ENCODE data around the gene MLH3. TPM values are rescaled to one million over a fixed set of nuclear protein-coding genes. Genes with fewer than 3 reads are reported as not detected.

Gene MLH3
- polyA plus RNA-seq, 1 donor from 2014 or later = 17.3 TPM

DNA sequence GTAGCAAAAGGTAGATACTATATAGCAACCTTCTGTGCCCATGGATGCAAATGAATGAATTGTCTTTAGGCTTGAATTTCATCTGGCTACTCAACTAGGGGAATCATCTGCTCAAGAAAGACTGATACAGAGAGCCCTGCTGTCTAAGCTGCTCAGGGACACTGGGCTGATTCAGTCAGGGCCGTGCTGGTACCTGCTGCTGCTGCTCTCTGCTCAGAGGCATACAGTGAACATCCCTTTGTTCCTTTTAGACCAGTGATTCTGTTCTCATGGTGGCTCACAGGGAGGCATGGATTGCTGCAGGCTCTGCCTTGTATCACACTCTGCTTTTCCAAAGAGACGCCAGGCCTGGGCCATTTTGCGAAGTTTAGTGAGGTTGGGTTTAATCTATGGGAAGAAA lies 34.5 kb downstream of the MLH3 start:
- Histone ChIP-seq H4K20me1 (ENCODE audit: insufficient read depth) (no peaks in the 10 kb centered on the region), H3K4me2 (ENCODE audit: low read length) (no peak overlapping the region), H3K27me3 (ENCODE audit: insufficient read depth, low read depth, low read length) (no peaks in the 10 kb centered on the region), H3F3A (ENCODE audit: insufficient read depth, low read length, poor library complexity, severe bottlenecking) (no peaks in the 10 kb centered on the region), H3K4me3 (ENCODE audit: low read length) (no peak overlapping the region), H3K27ac (ENCODE audit: low read length) (no peak overlapping the region), H2AFZ (ENCODE audit: low read depth, low read length) (no peak overlapping the region), H3K9ac (ENCODE audit: low read length) (no peak overlapping the region), H3K9me2 (ENCODE audit: insufficient read depth, low read length) (no peaks in the 10 kb centered on the region), H3K79me2 (replicated peaks; ENCODE audit: insufficient read depth, low read length) (no peaks in the 10 kb centered on the region), H3K36me3 (ENCODE audit: insufficient read depth, low read length) (peaks cover 6% of the 10 kb centered on the region), H3K9me3 (ENCODE audit: low read length) (no peaks in the 10 kb centered on the region)
- TF ChIP-seq TAF1 (IDR thresholded peaks at IDR 0.05; ENCODE audit: low read depth) = no peak
- TF ChIP-seq CTCF (IDR thresholded peaks at IDR 0.05; ENCODE audit: poor library complexity, severe bottlenecking) = no peak
- TF ChIP-seq RAD21 (conservative IDR thresholded peaks at IDR 0.05) = no peak
- no peak for TF ChIP-seq POLR2AphosphoS5 (IDR thresholded peaks at IDR 0.05)
- no peak for TF ChIP-seq MXI1 (conservative IDR thresholded peaks at IDR 0.05; ENCODE audit: poor library complexity, severe bottlenecking)
- TF ChIP-seq SMC3 (conservative IDR thresholded peaks at IDR 0.05; ENCODE audit: poor library complexity) = no peak
- TF ChIP-seq REST (IDR thresholded peaks at IDR 0.05; ENCODE audit: borderline replicate concordance) = no peak
- TF ChIP-seq EP300 (conservative IDR thresholded peaks at IDR 0.05; ENCODE audit: poor library complexity, severe bottlenecking) = no peak
- no peak for TF ChIP-seq EZH2 (IDR thresholded peaks at IDR 0.05; ENCODE audit: borderline replicate concordance, insufficient read depth, low read length, poor library complexity, severe bottlenecking)

DNA sequence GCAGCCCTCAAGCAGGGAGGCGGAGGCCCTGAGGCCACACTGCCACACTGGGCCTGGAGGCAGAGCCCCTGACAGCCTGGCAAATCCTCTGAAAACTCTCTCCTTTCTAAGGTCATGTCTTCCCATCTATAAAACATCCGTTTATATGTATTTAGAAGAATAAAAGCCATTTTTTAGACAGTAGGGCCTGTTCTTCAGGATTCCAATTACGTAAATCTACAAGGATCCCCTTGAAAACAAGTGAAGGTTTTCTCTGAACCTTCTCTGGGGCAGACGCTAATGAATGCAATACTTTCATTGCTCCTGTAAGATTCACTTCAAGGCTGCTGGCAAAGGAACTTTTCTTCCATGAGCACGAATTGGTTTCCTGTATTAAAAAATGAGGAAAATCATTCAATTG lies 35.8 kb downstream of the MLH3 start:
- TF ChIP-seq TAF1 (IDR thresholded peaks at IDR 0.05; ENCODE audit: low read depth) (no peak), REST (IDR thresholded peaks at IDR 0.05; ENCODE audit: borderline replicate concordance) (no peak), RAD21 (conservative IDR thresholded peaks at IDR 0.05) (no peak), EZH2 (IDR thresholded peaks at IDR 0.05; ENCODE audit: borderline replicate concordance, insufficient read depth, low read length, poor library complexity, severe bottlenecking) (no peak), SMC3 (conservative IDR thresholded peaks at IDR 0.05; ENCODE audit: poor library complexity) (no peak), EP300 (conservative IDR thresholded peaks at IDR 0.05; ENCODE audit: poor library complexity, severe bottlenecking) (no peak)
- Histone ChIP-seq H3K36me3 (ENCODE audit: insufficient read depth, low read length) (peaks cover 6% of the 10 kb centered on the region), H3K79me2 (replicated peaks; ENCODE audit: insufficient read depth, low read length) (no peaks in the 10 kb centered on the region)

More for the DNA sequence above, 35.8 kb downstream of the MLH3 start:
- H2AFZ ChIP-seq (ENCODE audit: low read depth, low read length) = no peak overlapping the region
- no peak overlapping the region for H3K4me3 ChIP-seq (ENCODE audit: low read length)
- no peaks in the 10 kb centered on the region for H3F3A ChIP-seq (ENCODE audit: insufficient read depth, low read length, poor library complexity, severe bottlenecking)
- no peak overlapping the region for H3K9ac ChIP-seq (ENCODE audit: low read length)
- H3K9me3 ChIP-seq (ENCODE audit: low read length) = no peaks in the 10 kb centered on the region
- H3K4me2 ChIP-seq (ENCODE audit: low read length) = no peak overlapping the region
- no peaks in the 10 kb centered on the region for H3K9me2 ChIP-seq (ENCODE audit: insufficient read depth, low read length)
- H3K27ac ChIP-seq (ENCODE audit: low read length) = no peak overlapping the region
- no peaks in the 10 kb centered on the region for H3K27me3 ChIP-seq (ENCODE audit: insufficient read depth, low read depth, low read length)
- no peaks in the 10 kb centered on the region for H4K20me1 ChIP-seq (ENCODE audit: insufficient read depth)

All from neural cell (in vitro differentiated cells).